ENCODE data around the gene EEF2. TPM values are rescaled to one million over a fixed set of nuclear protein-coding genes. Genes with fewer than 3 reads are reported as not detected.

Gene EEF2
- total RNA-seq, 1 experiment from 2014 or later: 1,124 TPM

GRCh38 chr19:4023600-4024398 is 38.5 kb upstream of the EEF2 start:
- ChIA-PET CTCF (no interaction called here), POLR2A (ENCODE audit: unreplicated experiment) (no interaction called here)
- H4K20me1 ChIP-seq (ENCODE audit: low read length): no peaks in the 10 kb centered on the region
- H3K4me1 ChIP-seq (ENCODE audit: insufficient read depth, low read length): no peaks in the 10 kb centered on the region
- intact Hi-C loops (cut with micrococcal nuclease): no loop called here
- H3K79me2 ChIP-seq (ENCODE audit: low read length): peaks cover 12% of the 10 kb centered on the region; the same call in 1 of the 2 replicates
- H3K9me3 ChIP-seq (ENCODE audit: low read length): no peaks in the 10 kb centered on the region
- H3K9ac ChIP-seq (ENCODE audit: low read length): no peak overlapping the region
- no peaks in the 10 kb centered on the region for H3K9me2 ChIP-seq (replicated peaks; ENCODE audit: low read length)
- H3K27me3 ChIP-seq (ENCODE audit: low read length): no peaks in the 10 kb centered on the region
- H3F3A ChIP-seq (ENCODE audit: low read length, unreplicated experiment): no peaks in the 10 kb centered on the region
- no peaks in the 10 kb centered on the region for H3K36me3 ChIP-seq (ENCODE audit: low read depth, low read length)
- no peak overlapping the region for H3K27ac ChIP-seq (ENCODE audit: low read length)
- no peak overlapping the region for H3K4me3 ChIP-seq (ENCODE audit: low read length)
- TF ChIP-seq CTCF (conservative IDR thresholded peaks at IDR 0.05; ENCODE audit: low read depth, low read length): no peak
- ATAC-seq: no peak
- DNase-seq: no peak
- no peak overlapping the region for H2AFZ ChIP-seq (ENCODE audit: low read length)
- no TSS peak for BruUV-seq (replicated peaks)
- no peak overlapping the region for H3K4me2 ChIP-seq (ENCODE audit: low read length)

- no peak overlapping the region for H3K27ac ChIP-seq (ENCODE audit: low read length)
- H3K27me3 ChIP-seq (ENCODE audit: low read length): no peaks in the 10 kb centered on the region
- H3K9me3 ChIP-seq (ENCODE audit: low read length): no peaks in the 10 kb centered on the region
- no peak overlapping the region for H3K4me3 ChIP-seq (ENCODE audit: low read length)
- H4K20me1 ChIP-seq (ENCODE audit: low read length): no peaks in the 10 kb centered on the region
- BruUV-seq (replicated peaks): no TSS peak
- no peak for TF ChIP-seq EZH2 (IDR thresholded peaks at IDR 0.05; ENCODE audit: low read length, unreplicated experiment)
- TF ChIP-seq CTCF (conservative IDR thresholded peaks at IDR 0.05; ENCODE audit: low read depth, low read length): no peak
- no peak for TF ChIP-seq EZH2phosphoT487 (IDR thresholded peaks at IDR 0.05; ENCODE audit: borderline replicate concordance, low read length)
- no peak overlapping the region for H2AFZ ChIP-seq (ENCODE audit: low read length)
- no peak overlapping the region for H3K9ac ChIP-seq (ENCODE audit: low read length)
- no peaks in the 10 kb centered on the region for H3K4me1 ChIP-seq (ENCODE audit: insufficient read depth, low read length)
- H3K9me2 ChIP-seq (replicated peaks; ENCODE audit: low read length): no peaks in the 10 kb centered on the region
- ChIA-PET POLR2A (ENCODE audit: unreplicated experiment) (no interaction called here), CTCF (no interaction called here)
- H3F3A ChIP-seq (ENCODE audit: low read length, unreplicated experiment): no peaks in the 10 kb centered on the region
- ATAC-seq (no peak), DNase-seq (no peak)
- intact Hi-C loops (cut with micrococcal nuclease): no loop called here
- H3K4me2 ChIP-seq (ENCODE audit: low read length): no peak overlapping the region
- H3K79me2 ChIP-seq (ENCODE audit: low read length): peaks cover 22% of the 10 kb centered on the region
- no peaks in the 10 kb centered on the region for H3K36me3 ChIP-seq (ENCODE audit: low read depth, low read length)
Observed at GRCh38 chr19:4019578-4019977, 34.3 kb upstream of the EEF2 start.

- Histone ChIP-seq H3K4me2 (ENCODE audit: low read length) (no peak overlapping the region), H3K9me2 (replicated peaks; ENCODE audit: low read length) (no peaks in the 10 kb centered on the region), H3K27ac (ENCODE audit: low read length) (no peak overlapping the region), H3K4me1 (ENCODE audit: insufficient read depth, low read length) (no peaks in the 10 kb centered on the region), H3F3A (ENCODE audit: low read length, unreplicated experiment) (no peaks in the 10 kb centered on the region), H2AFZ (ENCODE audit: low read length) (no peak overlapping the region), H4K20me1 (ENCODE audit: low read length) (no peaks in the 10 kb centered on the region), H3K79me2 (ENCODE audit: low read length) (peaks cover 22% of the 10 kb centered on the region), H3K4me3 (ENCODE audit: low read length) (no peak overlapping the region), H3K36me3 (ENCODE audit: low read depth, low read length) (no peaks in the 10 kb centered on the region), H3K9me3 (ENCODE audit: low read length) (no peaks in the 10 kb centered on the region), H3K27me3 (ENCODE audit: low read length) (no peaks in the 10 kb centered on the region), H3K9ac (ENCODE audit: low read length) (no peak overlapping the region)
- ChIA-PET CTCF (no interaction called here), POLR2A (ENCODE audit: unreplicated experiment) (no interaction called here)
- intact Hi-C loops (cut with micrococcal nuclease): no loop called here
- ATAC-seq: no peak
- no peak for DNase-seq
- no TSS peak for BruUV-seq (replicated peaks)
- TF ChIP-seq EZH2phosphoT487 (IDR thresholded peaks at IDR 0.05; ENCODE audit: borderline replicate concordance, low read length) (no peak), CTCF (conservative IDR thresholded peaks at IDR 0.05; ENCODE audit: low read depth, low read length) (no peak), EZH2 (IDR thresholded peaks at IDR 0.05; ENCODE audit: low read length, unreplicated experiment) (no peak)
Observed at GRCh38 chr19:4018775-4019504, 33.7 kb upstream of the EEF2 start.

All from PC-3 (cell line).